ENCODE measurements around the gene PRKCB.

PRKCB gene

GRCh38 chr16:24036614-24037013 is 200.8 kb downstream of the PRKCB start:
- H3K27ac Mint-ChIP-seq: peak overlapping the region; percentile 57
- H3K27me3 Mint-ChIP-seq: no peaks in the 10 kb centered on the region
- peaks cover 44% of the 10 kb centered on the region for H3K4me1 Mint-ChIP-seq (ENCODE audit: low read depth)
- H3K36me3 Mint-ChIP-seq (ENCODE audit: low read depth): peaks cover 63% of the 10 kb centered on the region
- H3K4me3 Mint-ChIP-seq: no peak overlapping the region
- H3K9me3 Mint-ChIP-seq: no peaks in the 10 kb centered on the region
- peak; percentile 52 for DNase-seq

DNA sequence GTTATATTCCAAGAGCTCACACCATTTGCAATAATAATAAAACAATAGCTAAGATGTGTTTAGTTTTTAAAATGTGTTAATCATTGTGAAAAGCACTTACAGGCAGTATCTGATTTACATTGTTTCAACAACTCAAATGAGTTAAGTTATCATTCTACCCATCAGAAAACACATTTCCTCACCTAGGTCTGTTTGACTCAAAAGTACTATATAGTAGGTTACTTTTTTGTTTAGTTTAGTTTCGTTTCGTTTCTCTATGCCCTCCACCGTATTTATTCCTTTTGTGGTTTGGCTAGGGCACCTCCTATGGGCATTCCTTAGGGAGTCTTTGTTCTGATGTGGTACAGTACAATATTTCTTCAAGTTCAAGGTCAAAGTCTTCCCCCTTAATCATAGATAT is 201.6 kb downstream of the PRKCB start:
- H3K27me3 Mint-ChIP-seq: no peaks in the 10 kb centered on the region
- no peak overlapping the region for H3K4me3 Mint-ChIP-seq

GRCh38 chr16:24041834-24042631 is 206.2 kb downstream of the PRKCB start:
- no peaks in the 10 kb centered on the region for H3K9me3 Mint-ChIP-seq
- H3K36me3 Mint-ChIP-seq (ENCODE audit: low read depth): peaks cover 59% of the 10 kb centered on the region
- peak; percentile 87 for DNase-seq
- H3K4me1 Mint-ChIP-seq (ENCODE audit: low read depth): peaks cover 6% of the 10 kb centered on the region
- H3K27ac Mint-ChIP-seq: no peak overlapping the region
- H3K4me3 Mint-ChIP-seq: no peak overlapping the region
- no peaks in the 10 kb centered on the region for H3K27me3 Mint-ChIP-seq

More for the DNA sequence above, 201.6 kb downstream of the PRKCB start:
- peaks cover 58% of the 10 kb centered on the region for H3K36me3 Mint-ChIP-seq (ENCODE audit: low read depth)
- no peak for DNase-seq
- peaks cover 43% of the 10 kb centered on the region for H3K4me1 Mint-ChIP-seq (ENCODE audit: low read depth)
- no peak overlapping the region for H3K27ac Mint-ChIP-seq
- H3K9me3 Mint-ChIP-seq: no peaks in the 10 kb centered on the region

DNA sequence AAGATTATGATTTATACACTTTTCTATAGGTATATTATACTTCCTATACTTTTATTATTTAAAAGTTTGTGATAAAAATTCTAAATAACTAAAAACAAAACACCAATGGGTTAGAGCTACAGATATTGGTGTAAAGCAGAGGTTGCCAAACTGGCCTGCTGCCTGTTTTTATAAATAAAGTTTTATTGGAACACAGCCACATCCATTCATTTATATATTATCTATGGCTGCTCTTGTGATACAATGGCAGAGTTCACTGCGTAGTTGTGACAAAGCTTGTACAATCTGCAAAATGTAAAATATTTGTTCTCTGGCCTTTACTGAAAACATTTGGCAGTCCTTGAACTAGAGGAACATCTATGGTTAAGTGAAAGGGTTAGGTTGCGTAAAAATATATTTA is 208.7 kb downstream of the PRKCB start:
- Mint-ChIP-seq H3K4me1 (ENCODE audit: low read depth) (peaks cover 16% of the 10 kb centered on the region), H3K4me3 (no peak overlapping the region), H3K27me3 (no peaks in the 10 kb centered on the region), H3K36me3 (ENCODE audit: low read depth) (peaks cover 51% of the 10 kb centered on the region), H3K27ac (peak overlapping the region; percentile 6), H3K9me3 (no peaks in the 10 kb centered on the region)
- no peak for DNase-seq

DNA sequence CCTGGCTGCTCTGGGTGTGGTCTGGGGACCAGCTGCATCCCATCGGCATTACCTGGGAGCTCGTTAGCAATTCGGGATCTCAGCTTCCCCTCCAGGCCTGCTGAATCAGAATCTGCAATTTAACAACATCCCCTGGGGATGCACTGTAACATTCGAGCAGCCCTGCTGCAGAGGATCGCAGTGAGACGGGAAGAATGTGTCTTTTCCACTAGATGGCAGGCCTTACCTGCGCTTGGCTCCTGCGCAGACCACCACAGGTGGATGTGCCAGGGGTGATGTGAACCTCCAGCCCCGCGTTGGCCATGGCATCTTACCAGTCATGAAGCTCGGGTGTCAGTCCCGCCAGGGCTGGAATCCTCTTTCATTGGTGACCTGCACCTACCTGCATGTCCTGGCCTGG is 209.9 kb downstream of the PRKCB start:
- Mint-ChIP-seq H3K9me3 (no peaks in the 10 kb centered on the region), H3K27ac (no peak overlapping the region), H3K36me3 (ENCODE audit: low read depth) (peaks cover 51% of the 10 kb centered on the region), H3K4me3 (no peak overlapping the region), H3K27me3 (no peaks in the 10 kb centered on the region), H3K4me1 (ENCODE audit: low read depth) (peaks cover 16% of the 10 kb centered on the region)
- DNase-seq: no peak

DNA sequence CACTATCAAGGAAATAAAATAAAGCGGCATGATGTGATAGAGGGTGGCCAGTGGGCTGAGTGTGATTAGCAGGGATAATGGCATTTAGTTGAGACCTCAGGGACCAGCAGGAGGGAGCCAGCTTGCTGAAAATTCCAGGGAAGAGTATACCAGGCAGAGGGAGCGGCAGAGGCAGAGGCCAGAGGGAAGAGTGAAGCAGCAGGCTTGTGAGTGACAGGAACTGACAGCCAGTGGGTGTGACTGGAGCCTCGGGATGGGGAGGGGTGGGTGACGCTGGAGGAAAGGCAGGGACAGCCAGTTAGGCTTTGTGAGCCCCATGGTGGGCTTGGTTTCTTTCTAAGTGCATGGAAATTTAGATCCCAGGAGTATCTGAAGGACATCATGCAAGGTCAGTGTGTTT is 210.7 kb downstream of the PRKCB start:
- peaks cover 55% of the 10 kb centered on the region for H3K36me3 Mint-ChIP-seq (ENCODE audit: low read depth)
- H3K4me1 Mint-ChIP-seq (ENCODE audit: low read depth): peaks cover 16% of the 10 kb centered on the region
- no peaks in the 10 kb centered on the region for H3K27me3 Mint-ChIP-seq
- DNase-seq: no peak
- no peak overlapping the region for H3K27ac Mint-ChIP-seq
- H3K9me3 Mint-ChIP-seq: no peaks in the 10 kb centered on the region
- H3K4me3 Mint-ChIP-seq: no peak overlapping the region

- no peak for DNase-seq
- Mint-ChIP-seq H3K36me3 (ENCODE audit: low read depth) (peaks cover 55% of the 10 kb centered on the region), H3K27me3 (no peaks in the 10 kb centered on the region), H3K4me1 (ENCODE audit: low read depth) (peaks cover 10% of the 10 kb centered on the region), H3K4me3 (no peak overlapping the region), H3K27ac (peak overlapping the region; percentile 30), H3K9me3 (no peaks in the 10 kb centered on the region)
Observed at GRCh38 chr16:24049113-24049512, 213.3 kb downstream of the PRKCB start.

GRCh38 chr16:24051125-24051524 is 215.3 kb downstream of the PRKCB start:
- Mint-ChIP-seq H3K4me3 (no peak overlapping the region), H3K9me3 (no peaks in the 10 kb centered on the region), H3K4me1 (ENCODE audit: low read depth) (peaks cover 10% of the 10 kb centered on the region), H3K36me3 (ENCODE audit: low read depth) (peaks cover 57% of the 10 kb centered on the region), H3K27me3 (no peaks in the 10 kb centered on the region), H3K27ac (no peak overlapping the region)
- DNase-seq: no peak

GRCh38 chr16:24052329-24053098 is 216.7 kb downstream of the PRKCB start:
- H3K27me3 Mint-ChIP-seq: no peaks in the 10 kb centered on the region
- H3K4me1 Mint-ChIP-seq (ENCODE audit: low read depth): peaks cover 9% of the 10 kb centered on the region
- no peak overlapping the region for H3K27ac Mint-ChIP-seq
- H3K9me3 Mint-ChIP-seq: no peaks in the 10 kb centered on the region
- no peak overlapping the region for H3K4me3 Mint-ChIP-seq
- H3K36me3 Mint-ChIP-seq (ENCODE audit: low read depth): peaks cover 68% of the 10 kb centered on the region
- DNase-seq: no peak

GRCh38 chr16:24053099-24053946 is 217.5 kb downstream of the PRKCB start:
- Mint-ChIP-seq H3K36me3 (ENCODE audit: low read depth) (peaks cover 71% of the 10 kb centered on the region), H3K9me3 (no peaks in the 10 kb centered on the region), H3K4me1 (ENCODE audit: low read depth) (peaks cover 7% of the 10 kb centered on the region), H3K4me3 (no peak overlapping the region), H3K27me3 (no peaks in the 10 kb centered on the region), H3K27ac (no peak overlapping the region)
- DNase-seq: no peak

DNA sequence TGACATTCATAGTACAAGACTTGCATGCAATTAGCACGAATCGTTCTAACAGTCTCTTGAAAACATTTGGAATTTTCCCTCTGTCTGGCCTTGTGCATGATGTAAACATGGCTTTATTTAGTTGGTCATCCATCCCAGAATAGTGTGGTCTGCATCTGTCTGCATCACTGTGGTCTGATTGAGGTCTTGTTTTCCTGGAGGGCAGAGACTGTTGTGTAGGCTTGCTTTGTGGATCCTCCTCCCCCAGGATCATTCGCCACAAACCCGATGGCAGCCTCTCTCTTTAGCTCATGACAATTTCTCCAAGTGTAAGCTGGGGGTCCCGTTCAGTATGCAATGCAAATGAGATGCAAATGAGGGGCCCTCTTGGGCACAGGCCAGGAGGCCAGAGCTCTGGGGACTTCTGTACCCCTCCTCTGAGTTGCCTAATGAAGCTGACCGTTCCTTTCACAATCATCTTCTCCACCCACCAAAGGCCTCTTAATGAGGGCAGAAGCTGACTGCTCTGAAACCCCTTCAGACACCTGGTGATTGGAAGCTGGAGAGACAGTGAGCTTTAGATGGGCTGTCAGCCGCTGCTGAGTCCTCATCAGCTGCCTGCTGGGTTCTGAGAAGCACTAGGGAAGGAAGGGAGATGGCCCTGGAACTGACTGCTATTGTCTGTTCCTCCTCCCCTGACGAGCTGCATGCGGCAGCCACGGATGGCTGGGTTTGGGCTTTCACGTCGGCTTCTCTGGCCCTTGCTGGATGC is 219.1 kb downstream of the PRKCB start:
- no peaks in the 10 kb centered on the region for H3K4me1 Mint-ChIP-seq (ENCODE audit: low read depth)
- no peak for DNase-seq
- no peak overlapping the region for H3K4me3 Mint-ChIP-seq
- no peak overlapping the region for H3K27ac Mint-ChIP-seq
- no peaks in the 10 kb centered on the region for H3K27me3 Mint-ChIP-seq
- peaks cover 65% of the 10 kb centered on the region for H3K36me3 Mint-ChIP-seq (ENCODE audit: low read depth)
- H3K9me3 Mint-ChIP-seq: no peaks in the 10 kb centered on the region

DNA sequence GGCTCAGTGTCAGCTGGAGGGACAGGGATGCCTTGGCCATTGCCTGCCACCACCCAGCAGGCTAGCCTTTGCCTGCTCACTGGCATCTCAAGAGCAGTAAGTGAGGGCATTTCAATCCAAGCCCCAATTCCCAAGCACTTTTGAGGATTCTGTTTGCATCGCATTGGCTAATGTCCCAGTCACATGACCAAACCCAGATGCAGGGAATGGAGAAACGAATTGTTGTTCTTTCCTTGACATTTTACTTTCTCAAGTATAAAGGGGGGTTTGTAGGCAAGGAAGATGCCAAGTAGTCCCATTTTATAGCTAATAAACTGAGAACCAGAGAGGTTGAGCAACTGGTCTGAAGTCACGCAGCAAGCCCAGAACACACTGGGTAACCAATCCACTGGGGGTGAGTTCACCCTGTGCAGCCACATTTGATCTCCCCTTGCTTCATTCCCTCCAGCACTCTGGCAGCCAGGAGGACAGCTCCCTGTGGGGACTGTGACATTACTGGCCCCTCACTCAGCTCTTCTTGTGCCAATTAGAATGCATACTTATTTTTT is 226.6 kb downstream of the PRKCB start:
- Mint-ChIP-seq H3K4me3 (no peak overlapping the region), H3K4me1 (ENCODE audit: low read depth) (no peaks in the 10 kb centered on the region), H3K27me3 (no peaks in the 10 kb centered on the region), H3K27ac (no peak overlapping the region), H3K36me3 (ENCODE audit: low read depth) (peaks cover 48% of the 10 kb centered on the region), H3K9me3 (peaks cover 3% of the 10 kb centered on the region)
- DNase-seq: no peak

DNA sequence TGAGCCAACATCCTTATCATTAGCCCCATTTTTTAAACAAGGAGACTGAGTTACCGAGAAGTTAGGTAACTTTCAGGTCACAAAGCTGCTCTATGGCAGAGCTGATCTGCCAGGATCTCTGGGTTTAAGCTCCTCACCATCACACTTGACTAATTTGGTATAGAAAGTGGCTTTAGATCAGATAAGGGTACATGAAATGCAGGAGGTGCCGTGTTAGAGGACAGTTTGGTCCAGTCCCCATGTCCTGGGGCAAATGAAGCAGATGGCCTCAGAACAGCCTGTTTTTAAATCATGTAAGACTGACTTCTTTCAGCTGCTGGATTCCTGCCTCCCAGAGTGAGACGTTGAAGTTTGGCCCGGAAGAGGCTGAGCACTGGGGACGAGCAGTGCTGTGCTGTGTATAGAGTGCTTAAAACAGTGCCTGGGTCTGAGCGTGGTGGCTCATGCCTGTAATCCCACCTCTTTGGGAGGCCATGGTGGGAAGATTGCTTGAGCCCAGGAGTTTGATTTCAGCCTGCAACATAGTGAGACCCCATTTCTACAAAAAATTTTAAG is 233.3 kb downstream of the PRKCB start:
- no peak overlapping the region for H3K27ac Mint-ChIP-seq
- H3K27me3 Mint-ChIP-seq: no peaks in the 10 kb centered on the region
- no peaks in the 10 kb centered on the region for H3K9me3 Mint-ChIP-seq
- DNase-seq: no peak
- no peak overlapping the region for H3K4me3 Mint-ChIP-seq
- H3K4me1 Mint-ChIP-seq (ENCODE audit: low read depth): peaks cover 29% of the 10 kb centered on the region
- peaks cover 15% of the 10 kb centered on the region for H3K36me3 Mint-ChIP-seq (ENCODE audit: low read depth)
